Neural cell (in vitro differentiated cells): ENCODE results near the gene UPB1. TPM values are rescaled to one million over a fixed set of nuclear protein-coding genes. Genes with fewer than 3 reads are reported as not detected.

Experiments
- H2AFZ ChIP-seq: fragments of 200-600, 300-800 bp; sonication (generic), shearing (Covaris generic); 2 replicates; pipeline ENCODE4 v1.6.0; 2014; ENCODE audit warnings: low read depth, mild to moderate bottlenecking, antibody characterized with exemption, low read length, moderate library complexity
- H3F3A ChIP-seq: fragments of 200-600 bp; shearing (Covaris generic); 2 replicates; pipeline ENCODE4 v1.6.1; 2016; ENCODE audit warnings: mild to moderate bottlenecking, moderate library complexity, mixed read lengths, antibody characterized with exemption, low read length; ENCODE audit not compliant: insufficient read depth, poor library complexity, severe bottlenecking
- H3K27ac ChIP-seq: fragments of 200-600, 300-800 bp; sonication (generic), shearing (Covaris generic); 2 replicates; pipeline ENCODE4 v1.5.1; 2014; ENCODE audit warnings: mild to moderate bottlenecking, low read length, moderate library complexity
- H3K27me3 ChIP-seq: fragments of 300-800, 200-600 bp; sonication (generic), shearing (Covaris generic); 2 replicates; pipeline ENCODE4 v1.6.0; 2014; ENCODE audit warnings: mild to moderate bottlenecking, low read depth, low read length, moderate library complexity; ENCODE audit not compliant: insufficient read depth
- H3K36me3 ChIP-seq: fragments of 300-800, 200-600 bp; sonication (generic), shearing (Covaris generic); 2 replicates; pipeline ENCODE4 v1.5.1; 2014; ENCODE audit warnings: mild to moderate bottlenecking, antibody characterized with exemption, low read length, moderate library complexity; ENCODE audit not compliant: insufficient read depth
- H3K4me2 ChIP-seq: fragments of 300-800, 200-600 bp; sonication (generic), shearing (Covaris generic); 2 replicates; pipeline ENCODE4 v1.6.0; 2014; ENCODE audit warnings: mild to moderate bottlenecking, low read length
- H3K4me3 ChIP-seq: fragments of 300-800, 200-600 bp; sonication (generic), shearing (Covaris generic); 2 replicates; pipeline ENCODE4 v1.5.1; 2014; ENCODE audit warnings: mild to moderate bottlenecking, low read length, moderate library complexity
- H3K79me2 ChIP-seq: fragments of 200-600 bp; shearing (Covaris generic); replicated peaks from 2 replicates; pipeline ENCODE4 v1.6.0; 2014; ENCODE audit warnings: mild to moderate bottlenecking, low read length, moderate library complexity; ENCODE audit not compliant: insufficient read depth
- H3K9ac ChIP-seq: fragments of 300-800, 200-600 bp; sonication (generic), shearing (Covaris generic); 2 replicates; pipeline ENCODE4 v1.6.1; 2016; ENCODE audit warnings: mild to moderate bottlenecking, low read length, mixed read lengths
- H3K9me2 ChIP-seq: fragments of 200-600 bp; shearing (Covaris generic); 2 replicates; pipeline ENCODE4 v1.6.1; 2016; ENCODE audit warnings: mild to moderate bottlenecking, low read length, mixed read lengths; ENCODE audit not compliant: insufficient read depth
- H3K9me3 ChIP-seq: fragments of 200-600, 300-800 bp; sonication (generic), shearing (Covaris generic); 2 replicates; pipeline ENCODE4 v1.6.1; 2016; ENCODE audit warnings: mild to moderate bottlenecking, mixed run types, low read length, moderate library complexity, mixed read lengths
- H4K20me1 ChIP-seq: fragments of 200-600 bp; shearing (Covaris generic); 2 replicates; pipeline ENCODE4 v1.6.1; 2016; ENCODE audit warnings: mild to moderate bottlenecking, mixed run types; ENCODE audit not compliant: insufficient read depth
- CTCF ChIP-seq: fragments of 450-650 bp; IDR thresholded peaks from 2 replicates; pipeline ENCODE4 v1.5.1; 2014; ENCODE audit warnings: antibody characterized with exemption, mild to moderate bottlenecking, moderate library complexity; ENCODE audit not compliant: poor library complexity, severe bottlenecking
- EZH2 ChIP-seq: fragments of 200-600, 300-800 bp; shearing (Covaris generic), sonication (generic); IDR thresholded peaks from 2 replicates; pipeline ENCODE4 v1.6.1; 2014; ENCODE audit warnings: antibody characterized with exemption, low read length, borderline replicate concordance, mild to moderate bottlenecking; ENCODE audit not compliant: insufficient read depth, poor library complexity, severe bottlenecking
- RAD21 ChIP-seq: fragments of 450-650 bp; conservative IDR thresholded peaks from 2 replicates; pipeline ENCODE4 v1.6.1; 2014; ENCODE audit warnings: antibody characterized with exemption, mild to moderate bottlenecking, moderate library complexity
- REST ChIP-seq: IDR thresholded peaks from 2 replicates; pipeline ENCODE4 v1.6.1; 2012; ENCODE audit warnings: borderline replicate concordance
- SMC3 ChIP-seq: fragments of 450-650 bp; conservative IDR thresholded peaks from 2 replicates; pipeline ENCODE4 v1.6.1; 2014; ENCODE audit warnings: antibody characterized with exemption, mild to moderate bottlenecking, moderate library complexity; ENCODE audit not compliant: poor library complexity
- TAF1 ChIP-seq: IDR thresholded peaks from 2 replicates; pipeline ENCODE4 v1.6.1; 2012; ENCODE audit warnings: low read depth
- polyA plus RNA-seq: library from polyadenylated mRNA; depleted of rRNA; stranded (reverse); fragments of >200 nt; gene quantifications from 2 replicates; pipeline ENCODE4 v1.2.3, GENCODE V29; 2014

The UPB1 gene
- polyA plus RNA-seq, 1 donor from 2014 or later, result 0.12 TPM

DNA sequence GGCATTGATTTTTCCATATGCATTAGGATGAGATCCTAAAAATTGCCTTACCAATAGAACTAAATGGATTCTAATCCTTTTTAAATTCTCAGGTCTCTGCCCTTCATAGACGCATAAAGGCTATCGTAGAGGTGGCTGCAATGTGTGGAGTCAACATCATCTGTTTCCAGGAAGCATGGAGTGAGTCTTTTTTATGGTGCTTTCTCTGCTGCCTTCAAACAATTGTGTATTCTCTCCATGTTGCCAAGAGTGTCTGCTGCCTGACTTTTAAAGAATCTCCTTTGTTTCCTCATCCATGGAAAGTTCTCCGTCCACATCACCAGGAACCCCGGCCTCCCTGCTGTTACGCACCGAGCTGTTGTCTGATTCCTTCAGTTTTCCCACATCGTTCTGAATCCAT is 6.9 kb downstream of the UPB1 start:
- no peak overlapping the region for H3K27ac ChIP-seq
- no peaks in the 10 kb centered on the region for H3F3A ChIP-seq
- no peaks in the 10 kb centered on the region for H3K79me2 ChIP-seq
- no peak overlapping the region for H3K4me3 ChIP-seq
- H3K9me3 ChIP-seq, result no peaks in the 10 kb centered on the region
- no peaks in the 10 kb centered on the region for H3K9me2 ChIP-seq
- H3K9ac ChIP-seq, result no peak overlapping the region
- no peaks in the 10 kb centered on the region for H4K20me1 ChIP-seq
- TF ChIP-seq CTCF, result no peak
- H3K36me3 ChIP-seq, result no peaks in the 10 kb centered on the region
- no peak overlapping the region for H2AFZ ChIP-seq
- no peak overlapping the region for H3K4me2 ChIP-seq
- no peaks in the 10 kb centered on the region for H3K27me3 ChIP-seq

DNA sequence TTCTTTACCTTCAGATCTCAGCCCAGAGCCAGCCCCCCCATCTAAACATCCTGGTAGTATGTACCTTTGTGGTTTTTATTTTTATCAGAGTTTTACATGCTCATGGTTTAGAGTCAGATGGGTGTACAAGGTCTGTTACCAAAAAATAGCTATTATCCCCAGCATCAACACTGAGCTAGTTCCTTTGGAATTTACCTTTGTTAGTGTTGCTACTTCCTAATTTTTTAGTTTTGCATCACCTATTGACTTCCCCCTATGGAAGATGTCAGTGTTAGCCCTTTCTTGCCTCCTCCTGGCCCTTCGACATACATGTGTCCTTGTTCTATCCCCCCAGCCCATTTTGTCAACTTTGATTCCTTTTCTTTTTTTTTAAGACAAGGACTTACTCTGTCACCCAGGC is 7.4 kb downstream of the UPB1 start:
- TF ChIP-seq EZH2 (no peak), RAD21 (no peak), REST (no peak), SMC3 (no peak), CTCF (no peak), TAF1 (no peak)
- Histone ChIP-seq H3K79me2 (no peaks in the 10 kb centered on the region), H3K9me2 (no peaks in the 10 kb centered on the region), H4K20me1 (no peaks in the 10 kb centered on the region), H2AFZ (no peak overlapping the region), H3K36me3 (no peaks in the 10 kb centered on the region), H3K27me3 (no peaks in the 10 kb centered on the region), H3K27ac (no peak overlapping the region), H3F3A (no peaks in the 10 kb centered on the region), H3K9ac (no peak overlapping the region), H3K9me3 (no peaks in the 10 kb centered on the region), H3K4me3 (no peak overlapping the region), H3K4me2 (no peak overlapping the region)
